ENCODE data around the gene MRPL55.

MRPL55 gene

DNA sequence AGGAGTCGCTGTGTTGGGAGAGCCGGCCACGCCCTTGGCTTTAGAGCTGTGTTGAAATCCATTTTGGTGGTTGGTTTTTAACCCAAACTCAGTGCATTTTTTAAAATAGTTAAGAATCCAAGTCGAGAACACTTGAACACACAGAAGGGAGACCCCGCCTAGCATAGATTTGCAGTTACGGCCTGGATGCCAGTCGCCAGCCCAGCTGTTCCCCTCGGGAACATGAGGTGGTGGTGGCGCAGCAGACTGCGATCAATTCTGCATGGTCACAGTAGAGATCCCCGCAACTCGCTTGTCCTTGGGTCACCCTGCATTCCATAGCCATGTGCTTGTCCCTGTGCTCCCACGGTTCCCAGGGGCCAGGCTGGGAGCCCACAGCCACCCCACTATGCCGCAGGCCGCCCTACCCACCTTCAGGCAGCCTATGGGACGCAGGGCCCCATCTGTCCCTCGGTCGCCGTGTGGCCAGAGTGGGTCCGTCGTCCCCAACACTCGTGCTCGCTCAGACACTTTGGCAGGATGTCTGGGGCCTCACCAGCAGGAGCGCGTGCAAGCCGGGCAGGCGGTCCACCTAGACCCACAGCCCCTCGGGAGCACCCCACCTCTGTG is 10.7 kb downstream of the MRPL55 start:
- no peak for DNase-seq

DNA sequence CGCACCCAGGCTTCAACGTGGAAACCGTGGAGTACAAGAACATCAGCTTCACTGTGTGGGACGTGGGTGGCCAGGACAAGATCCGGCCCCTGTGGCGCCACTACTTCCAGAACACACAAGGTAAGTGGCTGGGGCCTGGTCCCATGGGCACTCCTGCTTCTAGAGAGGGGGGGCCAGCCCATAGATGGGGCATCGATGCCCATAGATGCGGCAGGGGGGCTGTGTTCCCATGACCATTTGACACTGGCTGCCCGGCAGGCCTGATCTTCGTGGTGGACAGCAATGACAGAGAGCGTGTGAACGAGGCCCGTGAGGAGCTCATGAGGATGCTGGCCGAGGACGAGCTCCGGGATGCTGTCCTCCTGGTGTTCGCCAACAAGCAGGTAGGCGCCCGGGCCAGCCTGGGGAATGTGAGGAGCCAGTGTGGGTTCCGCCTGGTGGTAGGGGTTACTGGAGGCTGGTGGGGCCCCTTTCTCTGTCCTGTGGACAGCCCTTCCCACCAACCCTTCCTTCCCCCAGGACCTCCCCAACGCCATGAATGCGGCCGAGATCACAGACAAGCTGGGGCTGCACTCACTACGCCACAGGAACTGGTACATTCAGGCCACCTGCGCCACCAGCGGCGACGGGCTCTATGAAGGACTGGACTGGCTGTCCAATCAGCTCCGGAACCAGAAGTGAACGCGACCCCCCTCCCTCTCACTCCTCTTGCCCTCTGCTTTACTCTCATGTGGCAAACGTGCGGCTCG is 11.6 kb downstream of the MRPL55 start:
- no peak for DNase-seq

DNA sequence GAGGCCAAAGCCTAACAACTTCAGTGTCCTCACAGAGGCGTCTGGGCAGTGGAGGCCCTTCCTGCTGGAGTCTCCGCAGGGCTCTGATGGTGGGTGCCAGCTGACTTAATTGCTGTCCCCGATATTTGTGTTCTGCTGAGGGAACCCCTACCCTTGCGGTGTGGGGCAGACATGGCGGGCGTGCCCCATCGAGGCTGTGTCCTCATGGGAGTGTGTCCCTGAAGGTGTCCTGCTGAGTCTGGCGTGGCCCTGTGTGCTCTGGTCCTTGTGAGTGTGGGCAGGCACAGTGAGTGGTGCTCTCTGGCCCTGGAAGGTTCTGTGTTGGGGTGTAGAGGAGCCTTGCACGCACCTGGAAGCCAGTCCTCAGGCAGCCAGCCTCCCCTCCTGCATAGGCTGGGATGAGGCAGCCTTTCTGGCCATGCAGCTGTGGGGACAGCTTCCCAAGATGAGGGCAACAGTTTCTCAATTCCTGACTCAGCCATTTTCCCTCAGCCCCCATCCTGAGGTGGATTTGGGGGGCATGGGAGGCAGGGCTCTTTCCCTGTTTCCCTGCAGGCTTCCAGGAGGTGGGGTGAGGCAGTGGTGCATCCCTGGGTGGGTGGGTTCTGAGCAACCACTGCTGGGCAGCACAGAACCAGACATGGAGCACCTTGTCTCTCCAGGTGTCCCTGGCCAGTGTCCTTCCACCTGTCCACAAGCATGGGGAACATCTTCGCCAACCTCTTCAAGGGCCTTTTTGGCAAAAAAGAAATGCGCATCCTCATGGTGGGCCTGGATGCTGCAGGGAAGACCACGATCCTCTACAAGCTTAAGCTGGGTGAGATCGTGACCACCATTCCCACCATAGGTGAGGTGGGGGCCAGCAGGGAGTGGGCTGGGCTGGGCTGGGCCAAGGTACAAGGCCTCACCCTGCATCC is 12.4 kb downstream of the MRPL55 start:
- DNase-seq = no peak

DNA sequence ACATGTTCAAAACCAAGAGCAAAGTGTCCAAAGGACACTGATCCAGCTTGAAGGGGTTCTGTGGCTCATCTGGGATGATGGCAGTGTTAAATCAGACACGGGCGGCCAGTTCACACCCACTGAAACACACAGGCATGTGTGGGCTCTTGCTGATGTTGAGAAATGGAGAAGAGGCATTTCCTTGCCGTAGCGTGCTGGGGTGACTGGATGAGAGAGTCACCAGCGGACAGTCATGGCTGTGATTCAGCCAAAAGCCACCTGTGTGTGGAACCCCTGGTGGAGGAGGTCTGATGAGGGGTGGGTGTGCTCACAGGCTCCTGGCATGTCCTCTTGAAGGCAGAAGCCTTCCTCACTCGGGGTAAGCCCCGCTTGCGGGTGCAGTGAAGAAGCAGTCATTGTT is 13.2 kb downstream of the MRPL55 start:
- no peak for DNase-seq

DNA sequence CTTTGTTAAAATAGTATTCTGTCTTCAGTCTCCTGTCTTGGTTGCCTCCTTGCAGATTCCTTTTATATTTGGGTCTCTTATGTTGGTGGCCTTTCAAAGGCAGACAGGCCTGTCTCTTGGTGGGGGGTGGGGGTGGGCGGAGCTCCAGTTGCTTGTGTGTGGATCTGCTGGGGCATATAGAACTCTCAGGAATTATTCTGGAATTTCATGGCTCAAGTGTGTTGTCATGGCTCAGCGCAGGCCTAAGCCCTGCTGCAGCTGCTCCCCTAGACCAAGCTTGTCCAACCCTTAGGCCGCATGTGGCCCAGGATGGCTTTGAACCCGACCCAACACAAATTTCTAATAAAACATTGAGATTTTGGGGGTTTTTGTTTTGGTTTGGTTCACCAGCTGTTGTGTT is 13.9 kb downstream of the MRPL55 start:
- no peak for DNase-seq

DNA sequence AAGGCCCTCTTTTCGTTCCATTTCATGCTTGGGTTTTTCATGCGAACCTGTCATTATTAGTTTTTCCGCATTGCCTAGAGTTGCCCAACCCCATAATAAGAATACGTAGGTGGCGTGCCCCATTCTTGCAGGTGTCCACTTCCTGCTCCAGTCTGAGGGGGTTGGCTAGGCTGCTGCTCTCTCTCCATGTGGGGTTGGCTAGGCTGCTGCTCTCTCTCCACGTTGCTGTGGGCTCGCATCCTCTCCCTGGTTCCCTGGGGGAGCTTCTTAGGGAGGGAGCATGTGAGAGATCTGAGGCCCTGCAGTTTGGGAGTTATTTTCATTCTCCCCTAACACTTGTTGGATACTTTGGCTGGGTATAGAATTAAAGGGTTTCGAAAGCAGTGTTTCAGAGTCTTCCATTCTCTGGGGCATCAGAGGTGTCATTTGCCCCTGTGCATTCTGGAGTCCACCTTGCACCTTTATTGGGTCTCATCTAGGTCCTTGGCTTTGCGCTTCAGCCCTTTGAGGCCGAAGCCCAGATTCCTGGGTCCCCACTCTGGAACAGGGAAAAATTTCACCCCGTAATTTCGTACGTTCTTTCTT is 14.6 kb downstream of the MRPL55 start:
- DNase-seq = no peak

DNA sequence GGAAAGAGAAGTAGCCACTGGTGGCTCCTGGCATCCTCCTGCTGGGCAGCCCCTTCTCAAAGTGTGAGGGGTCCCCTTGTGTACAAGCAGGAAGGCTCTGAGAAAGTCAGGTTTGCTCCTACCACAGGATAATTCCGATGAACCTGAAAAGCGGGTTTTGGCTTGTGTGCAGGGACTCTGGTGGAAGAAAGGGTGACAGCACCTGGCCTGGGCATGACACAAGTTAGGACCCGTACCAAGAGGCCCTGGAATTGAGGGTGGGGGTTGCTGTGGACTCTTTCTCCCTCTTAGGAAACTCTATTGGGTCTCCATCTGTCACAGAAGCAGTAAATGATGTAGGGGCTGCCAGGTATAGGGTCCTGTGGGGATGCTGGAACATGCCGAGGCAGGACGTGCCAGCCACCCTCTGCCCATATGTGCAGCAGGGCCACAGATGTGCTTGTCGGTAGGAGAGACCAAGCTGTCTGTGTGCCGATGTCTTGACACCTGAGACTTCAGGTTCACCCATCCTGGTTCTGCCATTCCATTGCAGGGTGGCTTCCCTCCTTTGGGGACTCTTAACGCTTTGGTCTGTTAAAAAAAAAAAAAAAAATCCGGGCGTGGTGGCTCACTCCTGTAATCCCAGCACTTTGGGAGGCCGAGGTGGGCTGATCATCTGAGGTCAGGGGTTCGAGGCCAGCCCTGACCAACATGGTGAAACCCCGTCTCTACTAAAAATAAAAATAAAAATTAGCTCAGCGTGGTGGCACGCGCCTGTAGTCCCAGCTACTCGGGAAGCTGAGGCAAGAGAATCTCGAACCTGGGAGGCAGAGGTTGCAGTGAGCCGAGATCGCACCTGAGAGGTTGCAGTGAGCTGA is 15.8 kb downstream of the MRPL55 start:
- DNase-seq = no peak

DNA sequence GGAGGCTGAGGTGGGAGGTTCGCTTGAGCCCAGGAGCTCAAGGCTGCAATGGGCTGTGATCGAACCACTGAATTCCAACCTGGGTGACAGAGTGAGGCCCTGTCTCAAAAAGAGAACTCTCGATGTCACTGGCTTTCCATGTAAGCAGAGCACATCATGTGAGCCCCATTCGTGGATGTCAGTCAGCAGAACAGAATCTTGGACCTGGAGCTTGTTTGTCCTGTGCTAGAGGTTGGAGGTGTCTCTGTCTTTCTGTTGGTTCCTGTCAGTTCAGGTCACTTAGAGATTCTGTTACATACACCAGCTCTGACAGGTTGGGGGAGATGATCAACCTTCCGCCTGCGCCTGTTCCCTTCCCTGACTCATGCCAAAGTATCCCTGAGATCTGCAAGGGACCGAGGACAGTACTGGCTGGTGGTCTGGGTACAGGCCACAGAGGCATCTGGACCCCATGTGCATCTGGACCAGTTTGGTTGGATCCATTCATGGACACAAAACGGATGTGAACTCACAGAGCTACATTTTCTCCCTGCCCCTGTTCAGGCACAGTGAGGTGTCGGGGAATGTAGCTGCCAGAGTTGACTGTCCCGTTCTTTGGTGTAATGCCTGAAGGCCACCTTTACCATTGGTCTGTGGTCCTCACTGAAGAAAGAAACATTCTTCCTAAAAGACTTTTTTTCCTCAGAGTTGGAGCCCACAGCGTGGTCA is 16.6 kb downstream of the MRPL55 start:
- no peak for DNase-seq

DNA sequence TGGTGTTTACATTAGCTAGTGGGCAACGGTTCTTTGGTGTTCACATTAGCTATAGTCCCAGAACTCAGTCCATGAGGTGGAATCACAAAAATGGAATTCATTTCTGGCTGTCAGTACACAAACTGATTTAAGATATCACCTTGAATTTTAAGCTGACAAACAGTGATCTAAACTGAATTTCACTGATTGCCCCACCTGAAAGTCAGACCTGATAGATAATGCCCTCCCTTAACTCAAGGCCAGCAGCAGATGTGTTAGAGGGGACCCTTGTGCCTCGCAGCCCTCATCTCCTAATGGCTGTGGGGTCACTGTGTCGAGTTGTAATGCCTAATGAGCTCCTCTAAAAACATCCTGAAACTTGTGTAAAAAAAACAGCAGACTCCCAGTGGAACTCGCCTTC is 18.0 kb downstream of the MRPL55 start:
- DNase-seq = no peak

DNA sequence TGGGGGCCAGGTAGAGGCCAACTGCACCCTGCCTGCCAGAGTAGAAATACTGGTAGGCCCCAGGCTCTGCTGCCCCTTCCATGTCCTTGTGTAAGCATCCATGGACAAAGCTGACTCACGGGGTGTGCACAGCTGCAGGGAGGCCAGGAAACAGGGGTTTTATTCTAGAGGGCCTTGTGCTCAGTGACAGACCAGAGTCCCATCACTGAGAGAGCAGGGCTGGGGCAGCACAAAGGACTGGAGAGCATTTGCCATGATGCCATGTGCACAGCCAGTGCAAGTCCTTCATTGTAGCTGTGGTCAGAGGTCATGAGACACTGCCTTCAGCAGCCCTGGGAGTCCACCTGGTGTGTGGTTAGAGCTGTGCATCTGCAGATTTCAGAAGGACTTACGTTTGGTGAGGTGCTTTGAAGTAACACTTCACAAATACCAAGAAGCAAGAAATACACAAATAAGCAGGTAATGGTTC is 18.5 kb downstream of the MRPL55 start:
- DNase-seq = no peak

DNA sequence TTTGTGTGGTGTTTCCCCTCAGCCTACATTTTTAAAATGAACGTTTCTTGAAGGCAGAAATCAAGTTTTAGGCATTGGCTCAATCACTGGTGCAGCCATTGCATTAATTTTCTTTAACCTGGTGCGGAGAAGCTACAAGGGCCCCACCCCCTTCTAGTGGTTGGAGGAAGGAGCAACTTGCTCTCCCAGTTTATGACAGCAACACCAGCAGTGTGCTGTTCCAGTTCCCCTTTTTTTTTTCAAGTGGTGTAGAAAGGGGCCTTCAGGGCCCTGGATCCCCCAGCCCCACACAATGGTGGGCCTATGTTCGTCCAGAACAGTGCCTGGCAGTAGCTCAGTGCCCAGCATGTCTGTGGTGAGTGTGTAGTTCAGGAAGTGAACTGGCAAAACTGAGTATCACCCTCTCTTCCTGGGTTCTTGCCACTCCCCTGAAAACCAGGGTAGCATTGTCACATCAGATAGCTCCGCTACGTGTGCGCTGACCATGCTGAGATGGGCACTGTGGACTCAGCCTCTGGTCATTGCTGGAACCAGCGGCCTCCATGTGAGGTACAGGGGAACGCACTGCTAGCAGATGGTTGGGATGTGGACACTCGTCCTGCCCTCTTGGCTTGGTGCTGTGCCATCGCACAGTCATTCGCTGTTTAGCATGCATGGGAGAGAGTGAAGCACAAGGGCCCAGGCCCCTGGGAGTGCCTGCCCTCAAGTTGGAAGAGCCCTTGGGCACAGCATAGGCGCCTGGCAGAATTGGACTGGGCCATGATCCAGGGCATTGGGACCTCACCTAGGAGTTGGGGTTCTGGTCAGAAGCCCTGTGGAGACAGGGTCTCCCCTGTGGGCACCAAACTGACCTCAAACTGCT is 19.3 kb downstream of the MRPL55 start:
- DNase-seq = no peak

DNA sequence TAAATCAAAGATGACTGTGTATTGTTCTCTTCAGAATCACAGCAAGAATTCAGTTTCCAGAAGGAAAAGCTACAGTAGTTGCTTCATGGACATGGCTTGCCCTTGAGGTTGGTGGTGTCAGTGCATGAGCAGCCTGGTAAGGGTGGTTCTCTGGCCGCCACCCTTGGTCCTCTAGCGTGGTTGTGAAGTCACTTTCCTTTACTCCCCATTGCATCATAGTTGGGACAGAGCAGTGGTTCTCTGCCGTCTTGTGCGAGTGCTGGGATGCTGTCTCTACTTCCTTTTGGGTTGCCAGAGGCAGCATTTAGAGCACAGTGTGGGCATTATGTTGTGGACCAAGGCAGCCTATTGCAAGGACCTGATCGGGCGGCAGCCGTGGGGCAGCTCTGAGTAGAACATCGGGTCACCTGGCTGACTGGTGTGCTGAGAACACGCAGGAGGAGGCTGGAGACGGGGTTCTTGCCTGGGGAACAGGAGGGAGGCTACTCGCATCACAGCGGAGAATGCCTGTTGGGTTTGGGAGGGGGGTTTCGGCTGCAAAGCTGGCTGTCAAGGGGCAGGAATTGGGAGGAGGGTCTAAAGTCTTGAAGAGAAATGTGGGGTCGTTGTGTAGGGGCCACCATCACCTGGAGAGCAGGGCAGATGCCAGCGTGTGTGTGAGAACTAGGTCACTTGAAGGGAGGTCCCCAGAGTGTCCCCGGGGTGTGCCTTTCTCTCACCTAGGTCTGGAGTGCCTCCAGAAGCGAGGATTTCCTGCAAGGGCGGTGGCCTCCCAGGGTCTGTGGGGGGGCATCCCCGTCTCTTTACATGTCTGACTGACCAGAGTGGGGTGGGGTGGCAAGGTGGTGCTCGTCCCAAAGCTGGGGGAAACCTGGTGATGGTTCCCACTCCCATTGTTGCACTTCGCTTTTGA is 20.3 kb downstream of the MRPL55 start:
- DNase-seq = no peak

DNA sequence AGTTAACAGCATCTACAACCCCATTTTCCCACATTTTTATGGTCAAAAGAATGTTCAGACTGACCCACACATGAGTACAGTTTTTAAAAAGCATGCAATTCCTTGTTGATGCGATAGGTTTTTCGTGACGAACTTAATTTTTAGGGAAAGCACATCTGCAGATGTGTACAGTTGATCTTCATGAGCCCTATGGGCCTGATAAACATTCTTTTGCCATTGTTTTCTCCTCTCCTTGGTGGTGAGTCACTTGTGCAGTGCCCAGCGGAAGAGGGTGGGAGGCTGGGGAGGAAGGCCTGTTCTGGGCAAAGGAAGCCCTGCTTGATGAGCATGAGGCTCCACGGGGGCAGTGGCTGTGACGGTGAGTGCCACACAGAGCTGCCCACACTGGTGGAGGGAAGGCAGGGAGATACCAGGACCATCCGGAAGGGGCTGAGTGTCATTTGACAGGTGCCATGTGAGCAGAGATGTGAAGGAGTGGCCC is 21.3 kb downstream of the MRPL55 start:
- no peak for DNase-seq

DNA sequence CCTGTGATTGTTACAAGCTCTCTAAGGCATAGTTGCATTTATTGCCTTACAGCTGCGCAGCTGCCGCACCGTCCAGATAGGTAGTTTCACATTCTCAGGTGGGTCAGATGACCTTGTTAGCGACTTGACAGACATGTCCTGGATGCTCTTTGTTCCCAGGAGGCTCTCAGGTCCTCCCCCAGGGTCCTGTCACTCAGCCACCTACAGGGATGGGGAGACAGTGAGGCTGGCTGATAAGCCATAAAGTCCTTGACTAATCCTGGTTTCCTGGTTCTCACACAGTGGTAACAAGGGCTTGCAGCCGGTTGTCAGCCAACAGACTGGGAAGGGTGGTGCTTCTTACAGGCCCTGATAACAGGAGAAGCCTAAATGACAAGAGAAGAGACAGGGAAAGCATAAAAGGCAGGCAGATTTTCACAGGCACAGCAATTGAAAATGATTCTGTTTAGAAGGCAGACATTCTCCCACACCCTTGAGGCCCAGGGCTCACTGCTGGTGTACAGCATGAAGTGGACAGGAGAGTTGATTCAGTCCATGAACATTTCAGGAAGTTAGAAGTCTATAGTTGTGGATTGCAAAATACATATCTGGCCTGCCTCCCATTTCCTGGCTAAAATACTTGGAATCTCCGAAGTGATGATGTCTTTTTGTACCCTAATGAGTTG is 23.7 kb downstream of the MRPL55 start:
- DNase-seq = no peak

DNA sequence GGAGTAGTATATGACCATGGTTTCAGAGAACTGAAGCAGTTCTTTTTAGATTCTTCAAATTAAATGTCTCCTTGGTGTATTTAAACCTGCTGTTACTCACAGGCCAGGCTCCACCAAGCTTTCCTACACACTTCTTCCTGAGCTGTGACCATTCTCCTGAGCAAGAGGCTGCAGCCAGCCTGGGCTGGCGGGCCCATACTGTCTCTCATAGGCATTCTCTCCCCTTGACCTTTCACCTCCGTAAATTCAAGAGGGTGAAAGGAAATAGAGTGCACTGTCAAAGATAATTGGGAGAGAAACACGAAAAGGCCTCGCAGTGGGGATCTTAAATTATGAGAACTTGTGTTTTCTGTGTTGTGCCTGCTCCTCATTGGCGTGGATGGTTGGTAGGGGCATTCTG is 24.3 kb downstream of the MRPL55 start:
- DNase-seq = no peak

DNA sequence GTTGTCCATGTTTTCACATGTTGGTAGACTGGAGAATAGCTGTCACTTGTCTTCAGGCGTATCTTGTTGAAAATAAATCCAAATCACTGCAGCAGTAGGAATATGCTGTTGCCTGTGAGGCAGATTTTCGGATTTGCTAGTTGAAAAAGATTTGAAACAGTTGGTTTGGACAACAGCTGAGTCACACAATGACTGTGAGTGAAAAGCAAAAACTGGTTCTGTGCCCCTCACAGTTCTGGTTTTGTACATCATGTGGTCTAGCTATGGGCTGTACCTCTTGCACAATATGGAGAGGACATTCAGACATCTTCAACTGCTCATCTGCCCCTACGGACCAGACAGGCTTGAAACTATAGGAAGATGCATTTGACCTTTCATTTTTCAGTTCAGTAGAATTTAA is 24.8 kb downstream of the MRPL55 start:
- no peak for DNase-seq

DNA sequence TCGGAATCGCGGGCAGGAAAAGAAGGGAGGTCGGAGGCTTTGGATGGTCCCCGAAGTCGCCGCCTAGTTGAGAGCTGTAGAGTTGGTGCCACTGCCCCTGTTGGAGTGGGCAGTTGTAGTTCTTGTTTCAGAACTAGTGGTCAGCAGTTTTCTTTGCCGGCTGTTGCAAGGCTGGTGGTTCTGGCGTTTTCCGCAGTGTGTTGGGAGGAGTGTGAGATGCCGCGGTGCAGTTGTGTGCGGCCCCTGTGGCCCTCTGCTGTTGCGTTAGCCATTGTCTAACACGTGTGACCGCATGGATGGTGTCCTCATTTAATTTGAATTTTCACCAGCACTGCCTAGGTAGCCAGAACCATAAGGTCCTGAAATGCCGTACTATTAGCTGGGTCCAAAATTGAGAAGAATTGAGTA is 25.2 kb downstream of the MRPL55 start:
- DNase-seq = no peak

Data from NCI-H774 (cell line).